ENCODE results near the gene CREB3L2. TPM values are rescaled to one million over a fixed set of nuclear protein-coding genes. Genes with fewer than 3 reads are reported as not detected.
A peak's percentile ranks its signal among the peaks of the same experiment; 100 is the strongest.

Gene CREB3L2
- total RNA-seq, 1 experiment from 2014 or later: 9.0 TPM

- DNase-seq (ENCODE audit: low read depth): peak; percentile 89
These were observed 102.8 kb downstream of the CREB3L2 start for GRCh38 chr7:137898839-137899721.

- DNase-seq (ENCODE audit: low read depth): no peak
These were observed 106.3 kb downstream of the CREB3L2 start for GRCh38 chr7:137895301-137896221.

GRCh38 chr7:137893143-137893742 lies 108.6 kb downstream of the CREB3L2 start:
- no peak for DNase-seq (ENCODE audit: low read depth)

GRCh38 chr7:137891016-137891655 lies 110.8 kb downstream of the CREB3L2 start:
- no peak for DNase-seq (ENCODE audit: low read depth)

- no peak for DNase-seq (ENCODE audit: low read depth)
These were observed 111.4 kb downstream of the CREB3L2 start for GRCh38 chr7:137890449-137890921.

GRCh38 chr7:137888241-137888640 lies 113.6 kb downstream of the CREB3L2 start:
- no peak for DNase-seq (ENCODE audit: low read depth)

GRCh38 chr7:137886746-137887145 lies 115.1 kb downstream of the CREB3L2 start:
- DNase-seq (ENCODE audit: low read depth): no peak

- no peak for DNase-seq (ENCODE audit: low read depth)
These were observed 115.6 kb downstream of the CREB3L2 start for GRCh38 chr7:137886281-137886680.

- DNase-seq (ENCODE audit: low read depth): no peak
These were observed 116.2 kb downstream of the CREB3L2 start for GRCh38 chr7:137885678-137886077.

GRCh38 chr7:137882806-137883205 lies 119.1 kb downstream of the CREB3L2 start:
- peak; percentile 28 for DNase-seq (ENCODE audit: low read depth)

- DNase-seq (ENCODE audit: low read depth): peak; percentile 97
These were observed 119.6 kb downstream of the CREB3L2 start for GRCh38 chr7:137882261-137882668.

GRCh38 chr7:137881607-137882260 lies 120.2 kb downstream of the CREB3L2 start:
- no peak for DNase-seq (ENCODE audit: low read depth)

- DNase-seq (ENCODE audit: low read depth): peak; percentile 72
These were observed 121.5 kb downstream of the CREB3L2 start for GRCh38 chr7:137880432-137880831.

GRCh38 chr7:137879357-137880158 lies 122.3 kb downstream of the CREB3L2 start:
- DNase-seq (ENCODE audit: low read depth): peak; percentile 31

- no peak for DNase-seq (ENCODE audit: low read depth)
These were observed 123.4 kb downstream of the CREB3L2 start for GRCh38 chr7:137878333-137878961.

GRCh38 chr7:137877027-137877675 lies 124.7 kb downstream of the CREB3L2 start:
- DNase-seq (ENCODE audit: low read depth): no peak

- no peak for DNase-seq (ENCODE audit: low read depth)
These were observed 126.1 kb downstream of the CREB3L2 start for GRCh38 chr7:137875746-137876145.

- DNase-seq (ENCODE audit: low read depth): peak; percentile 76
These were observed 127.7 kb downstream of the CREB3L2 start for GRCh38 chr7:137873979-137874777.

Data from Daoy (cell line).